IMR-90 (cell line): ENCODE data around the gene HPGDS. TPM values are rescaled to one million over a fixed set of nuclear protein-coding genes. Genes with fewer than 3 reads are reported as not detected.
A peak's percentile ranks its signal among the peaks of the same experiment; 100 is the strongest.

ENCODE experiments used
- ATAC-seq: fragments of 200-7000 bp; cut with Tn5 transposase; 2 replicates; pipeline ENCODE4 v1.9.1; 2020; ENCODE audit warnings: low read depth, mild to moderate bottlenecking, moderate library complexity
- BruUV-seq: library from RNA; stranded (reverse); fragments of 400-500 nt; replicated peaks from 2 replicates; lab custom pipeline; 2021; lab: Mats Ljungman, UMichigan
- CTCF ChIA-PET: fragments of 300-600 bp; formaldehyde crosslinking; extraction: SDS; loops from one replicate; lab custom pipeline; 2021; ENCODE audit warnings: antibody characterized with exemption; lab: Yijun Ruan, JAX
- POLR2A ChIA-PET: fragments of 300-600 bp; sonication (Branson Sonifier 250); formaldehyde crosslinking; loops from one replicate; lab custom pipeline; 2022; ENCODE audit warnings: antibody characterized with exemption; ENCODE audit not compliant: unreplicated experiment; lab: Charles Lee
- DNase-seq: peaks from one replicate; pipeline ENCODE4 v3.0.0; 2013
- H2AFZ ChIP-seq: replicated peaks from 2 replicates; pipeline ENCODE3; 2013; ENCODE audit warnings: low read length, mild to moderate bottlenecking; ENCODE audit not compliant: poor library complexity
- H2AK5ac ChIP-seq: 2 replicates; pipeline ENCODE4 v1.6.1; 2013; ENCODE audit warnings: low read depth, low read length, inconsistent platforms
- H2AK9ac ChIP-seq: replicated peaks from 2 replicates; pipeline ENCODE3; 2013; ENCODE audit warnings: mild to moderate bottlenecking, low read depth, low read length, moderate library complexity; ENCODE audit not compliant: poor library complexity
- H2BK120ac ChIP-seq: 2 replicates; pipeline ENCODE4 v1.6.1; 2013; ENCODE audit warnings: low read depth, low read length, inconsistent platforms
- H2BK15ac ChIP-seq: 3 replicates; pipeline ENCODE4 v1.6.1; 2013; ENCODE audit warnings: low read depth, low read length, inconsistent platforms
- H2BK20ac ChIP-seq: 2 replicates; pipeline ENCODE4 v1.6.1; 2013; ENCODE audit warnings: low read depth, mild to moderate bottlenecking, inconsistent platforms, low read length, moderate library complexity
- H2BK5ac ChIP-seq: 2 replicates; pipeline ENCODE4 v1.6.1; 2013; ENCODE audit warnings: mild to moderate bottlenecking, low read depth, low read length, inconsistent platforms; ENCODE audit not compliant: poor library complexity, severe bottlenecking
- H3K14ac ChIP-seq: replicated peaks from 2 replicates; pipeline ENCODE4 v1.6.1; 2013; ENCODE audit warnings: low read depth, low read length, inconsistent platforms
- H3K18ac ChIP-seq: 2 replicates; pipeline ENCODE4 v1.6.1; 2013; ENCODE audit warnings: low read depth, low read length, control low read depth
- H3K23ac ChIP-seq: 2 replicates; pipeline ENCODE4 v1.6.1; 2013; ENCODE audit warnings: low read depth, low read length, inconsistent platforms
- H3K27ac ChIP-seq: 2 replicates; pipeline ENCODE4 v1.5.1; 2013; ENCODE audit warnings: mild to moderate bottlenecking, control low read depth, low read length; ENCODE audit not compliant: insufficient read depth
- H3K27me3 ChIP-seq: 2 replicates; pipeline ENCODE4 v1.6.1; 2013; ENCODE audit warnings: low read length; ENCODE audit not compliant: control insufficient read depth, insufficient read depth
- H3K36me3 ChIP-seq: 2 replicates; pipeline ENCODE4 v1.6.1; 2013; ENCODE audit warnings: low read length, mixed read lengths; ENCODE audit not compliant: control insufficient read depth, insufficient read depth
- H3K4ac ChIP-seq: 2 replicates; pipeline ENCODE4 v1.6.1; 2013; ENCODE audit warnings: low read depth, low read length, inconsistent platforms
- H3K4me1 ChIP-seq: 2 replicates; pipeline ENCODE4 v1.6.1; 2013; ENCODE audit warnings: low read length, mixed read lengths; ENCODE audit not compliant: control insufficient read depth, insufficient read depth
- H3K4me2 ChIP-seq: 2 replicates; pipeline ENCODE4 v1.6.1; 2013; ENCODE audit warnings: low read depth, mild to moderate bottlenecking, control low read depth, low read length, moderate library complexity
- H3K4me3 ChIP-seq: 2 replicates; pipeline ENCODE4 v1.5.1; 2013; ENCODE audit warnings: low read depth, mild to moderate bottlenecking, control low read depth, low read length, moderate library complexity; ENCODE audit not compliant: insufficient read depth
- H3K56ac ChIP-seq: 2 replicates; pipeline ENCODE4 v1.6.1; 2013; ENCODE audit warnings: low read length, inconsistent platforms; ENCODE audit not compliant: insufficient read depth; ENCODE audit errors: extremely low read depth
- H3K79me1 ChIP-seq, 2 experiments: 2 replicates each; pipeline ENCODE4 v1.6.1; 2013; ENCODE audit warnings: low read length in 2 of 2, inconsistent platforms in 1 of 2, low read depth in 1 of 2
- H3K9ac ChIP-seq: 2 replicates; pipeline ENCODE4 v1.6.1; 2013; ENCODE audit warnings: low read depth, low read length, control low read depth
- H3K9me1 ChIP-seq: 2 replicates; pipeline ENCODE4 v1.6.1; 2013; ENCODE audit warnings: low read length, inconsistent platforms; ENCODE audit not compliant: insufficient read depth
- H3K9me3 ChIP-seq: 2 replicates; pipeline ENCODE4 v1.6.1; 2013; ENCODE audit warnings: low read length; ENCODE audit not compliant: control insufficient read depth, insufficient read depth
- H4K20me1 ChIP-seq: 2 replicates; pipeline ENCODE4 v1.6.1; 2013; ENCODE audit warnings: low read length, inconsistent platforms; ENCODE audit not compliant: insufficient read depth
- H4K5ac ChIP-seq: 2 replicates; pipeline ENCODE4 v1.6.1; 2013; ENCODE audit warnings: mild to moderate bottlenecking, low read depth, low read length, control low read depth
- H4K8ac ChIP-seq, 2 experiments: 2 replicates each; pipeline ENCODE4 v1.6.1; 2013; ENCODE audit warnings: low read depth in 2 of 2, low read length in 2 of 2, control low read depth in 1 of 2, inconsistent platforms in 1 of 2
- H4K91ac ChIP-seq: 2 replicates; pipeline ENCODE4 v1.6.1; 2013; ENCODE audit warnings: low read depth, low read length, inconsistent platforms; ENCODE audit not compliant: insufficient read depth
- BHLHE40 ChIP-seq: fragments of 150-350 bp; IDR thresholded peaks from 2 replicates; pipeline ENCODE4 v1.6.1; 2016; ENCODE audit warnings: mild to moderate bottlenecking, low read depth, low read length
- CTCF ChIP-seq: conservative IDR thresholded peaks from 2 replicates; pipeline ENCODE4 v1.5.1; 2012; ENCODE audit warnings: mild to moderate bottlenecking, low read depth, low read length, improper control_type of control experiment
- MAZ ChIP-seq: IDR thresholded peaks from 2 replicates; pipeline ENCODE4 v1.6.1; 2012; ENCODE audit warnings: low read depth, mild to moderate bottlenecking, low read length, improper control_type of control experiment, moderate library complexity, borderline replicate concordance
- POLR2A ChIP-seq: IDR thresholded peaks from 2 replicates; pipeline ENCODE4 v1.6.1; 2012; ENCODE audit warnings: mild to moderate bottlenecking, low read depth, low read length
- RAD21 ChIP-seq: IDR thresholded peaks from 2 replicates; pipeline ENCODE4 v1.6.1; 2012; ENCODE audit warnings: low read length, improper control_type of control experiment
- USF2 ChIP-seq: fragments of 150-350 bp; IDR thresholded peaks from 2 replicates; pipeline ENCODE4 v1.6.1; 2017; ENCODE audit warnings: mild to moderate bottlenecking, antibody characterized with exemption, low read length, low read depth
- WGBS, 2 experiments: methylation state at CpG; one replicate each; pipeline versions ENCODE4 v1.1.5 to v1.1.7; 2013; ENCODE audit warnings: missing lambda C conversion rate in 2 of 2; ENCODE audit not compliant: insufficient read length in 1 of 2; ENCODE audit errors: extremely low coverage in 2 of 2; 5-methylcytosine and 5-hydroxymethylcytosine counted together
- dilution Hi-C: fragments of 300-500 bp; cut with HindIII; formaldehyde crosslinking; loops from one replicate; pipeline ENCODE4 v1.14.3; 2018; ENCODE audit warnings: low sequenced_read_pairs; ENCODE audit not compliant: unreplicated experiment
- in situ Hi-C: fragments of 300-500 bp; cut with MboI; formaldehyde crosslinking; loops from 3 replicates; pipeline ENCODE4 v1.14.3; 2019; ENCODE audit warnings: low sequenced_read_pairs, inconsistent platforms, mixed read lengths
- intact Hi-C: fragments of 100-400 bp; cut with micrococcal nuclease; formaldehyde crosslinking; loops from 2 replicates; pipeline ENCODE4 v1.10.0; 2022
- polyA plus RNA-seq, 3 experiments: library from polyadenylated mRNA; depleted of rRNA; stranded (reverse); fragments of >200 nt; gene quantifications; 2 replicates each; pipeline ENCODE4 v1.2.3, GENCODE V29; 2012; ENCODE audit warnings: low replicate concordance in 1 of 3
- total RNA-seq: library from RNA; depleted of rRNA; stranded (reverse); fragments of >200 nt; gene quantifications from 2 replicates; pipeline ENCODE4 v1.2.3, GENCODE V29; 2012

Gene HPGDS
- total and polyA plus RNA-seq, 2 of the 4 experiments (the other 2 are of a cell fraction): not detected

GRCh38 chr4:94378047-94378446 is 35.4 kb upstream of the HPGDS start:
- H2AK5ac ChIP-seq: no peak overlapping the region
- no peak overlapping the region for H2AFZ ChIP-seq
- H3K9me1 ChIP-seq: no peaks in the 10 kb centered on the region
- H3K4me1 ChIP-seq: no peaks in the 10 kb centered on the region
- TF ChIP-seq USF2: no peak
- TF ChIP-seq CTCF: no peak
- TF ChIP-seq MAZ: no peak
- TF ChIP-seq RAD21: no peak
- no peak for TF ChIP-seq BHLHE40
- no peak for TF ChIP-seq POLR2A
- no TSS peak for BruUV-seq
- intact Hi-C loops (no loop called here), dilution Hi-C loops (no loop called here), in situ Hi-C loops (no loop called here)
- no peak overlapping the region for H3K4me3 ChIP-seq
- no peak overlapping the region for H3K18ac ChIP-seq
- H3K27me3 ChIP-seq: peaks cover 7% of the 10 kb centered on the region
- ChIA-PET CTCF (no interaction called here), POLR2A (no interaction called here)
- no peaks in the 10 kb centered on the region for H4K20me1 ChIP-seq
- H4K5ac ChIP-seq: no peak overlapping the region
- H3K14ac ChIP-seq: no peak overlapping the region
- no peak overlapping the region for H3K4me2 ChIP-seq
- no peak overlapping the region for H2BK5ac ChIP-seq
- no peak overlapping the region for H2BK20ac ChIP-seq
- no peak overlapping the region for H4K91ac ChIP-seq
- no CpG with 5 or more reads among the region's 3 CpGs for WGBS, 2 experiments
- no peak overlapping the region for H3K56ac ChIP-seq
- no peak overlapping the region for H3K23ac ChIP-seq
- ATAC-seq (no peak), DNase-seq (peak; percentile 7)
- H3K9me3 ChIP-seq: no peaks in the 10 kb centered on the region
- H3K27ac ChIP-seq: no peak overlapping the region
- no peak overlapping the region for H2BK15ac ChIP-seq
- H4K8ac ChIP-seq: no peak overlapping the region
- no peaks in the 10 kb centered on the region for H3K36me3 ChIP-seq
- H3K9ac ChIP-seq: no peak overlapping the region
- H2BK120ac ChIP-seq: no peak overlapping the region
- H2AK9ac ChIP-seq: no peak overlapping the region
- no peak overlapping the region for H3K4ac ChIP-seq
- H3K79me1 ChIP-seq: no peaks in the 10 kb centered on the region
